GM23338 (cell line): ENCODE measurements around the gene RAD51B.

Source experiments
- CREB1 ChIP-seq: fragments of 250-450 bp; sonication (Bioruptor Pico); IDR thresholded peaks from 2 replicates; pipeline ENCODE4 v1.5.0; 2020; ENCODE audit warnings: low read depth, mild to moderate bottlenecking, moderate library complexity
- CTCF ChIP-seq, 2 experiments: fragments of 200-600 bp in 1 of 2; sonication (generic) in 1 of 2; conservative IDR thresholded peaks; 2 replicates each; pipeline versions ENCODE4 v1.5.1 to v1.6.1; 2016 to 2017; ENCODE audit warnings: antibody characterized with exemption in 2 of 2, low read depth in 2 of 2, mild to moderate bottlenecking in 2 of 2, moderate library complexity in 1 of 2
- EZH2phosphoT487 ChIP-seq: fragments of 200-600 bp; sonication (generic); IDR thresholded peaks from one replicate; pipeline ENCODE4 v1.8.1; 2018; ENCODE audit warnings: antibody characterized with exemption; ENCODE audit not compliant: unreplicated experiment
- POLR2AphosphoS5 ChIP-seq: IDR thresholded peaks from 2 replicates; pipeline ENCODE4 v1.6.1; 2016; ENCODE audit warnings: antibody characterized with exemption, low read depth

DNA sequence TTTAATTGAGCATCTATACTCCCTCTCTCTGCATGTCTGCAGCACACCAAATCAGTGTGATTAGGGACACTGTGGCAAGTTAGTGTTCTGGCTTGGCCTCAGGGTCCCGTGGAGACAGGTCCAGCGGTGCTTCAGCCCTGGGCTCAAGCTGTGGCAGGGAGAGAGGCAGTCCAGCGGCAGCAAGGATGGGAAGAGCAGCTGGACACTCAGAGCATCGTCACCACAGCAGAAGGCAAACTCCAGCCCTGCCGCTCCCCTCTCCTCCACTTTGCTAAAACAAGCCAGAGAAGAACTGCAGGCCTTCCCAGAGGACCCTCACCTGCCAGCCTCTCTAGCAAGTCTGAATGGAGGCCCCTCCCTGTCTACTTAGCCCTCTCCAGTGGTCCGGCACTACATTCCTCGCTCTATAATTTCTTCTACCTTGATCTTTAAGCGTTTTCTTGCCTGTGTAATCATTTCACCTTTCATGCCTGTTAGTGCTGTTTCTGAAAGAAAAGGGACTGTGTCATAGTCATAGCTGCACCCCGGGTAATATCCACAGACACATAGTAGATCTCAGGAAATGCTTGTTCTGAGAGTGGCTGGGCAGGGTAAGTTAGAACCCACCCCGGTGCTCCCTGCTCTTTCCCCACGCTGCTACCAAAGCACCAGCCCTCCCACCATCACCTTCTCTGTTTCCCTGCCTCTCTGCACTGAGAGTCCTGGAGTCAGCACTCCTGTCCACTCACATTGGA lies 951.1 kb downstream of the RAD51B start:
- TF ChIP-seq CTCF (conservative IDR thresholded peaks at IDR 0.05; ENCODE audit: low read depth in 2 of 2) (no peak), POLR2AphosphoS5 (no peak), EZH2phosphoT487 (no peak), CREB1 (CRISPR knock-in tag) (no peak)
